ENCODE data around the gene POLQ. TPM values are rescaled to one million over a fixed set of nuclear protein-coding genes. Genes with fewer than 3 reads are reported as not detected.
A peak's percentile ranks its signal among the peaks of the same experiment; 100 is the strongest.

POLQ gene
- total RNA-seq, 1 experiment from 2014 or later: 20.3 TPM

DNA sequence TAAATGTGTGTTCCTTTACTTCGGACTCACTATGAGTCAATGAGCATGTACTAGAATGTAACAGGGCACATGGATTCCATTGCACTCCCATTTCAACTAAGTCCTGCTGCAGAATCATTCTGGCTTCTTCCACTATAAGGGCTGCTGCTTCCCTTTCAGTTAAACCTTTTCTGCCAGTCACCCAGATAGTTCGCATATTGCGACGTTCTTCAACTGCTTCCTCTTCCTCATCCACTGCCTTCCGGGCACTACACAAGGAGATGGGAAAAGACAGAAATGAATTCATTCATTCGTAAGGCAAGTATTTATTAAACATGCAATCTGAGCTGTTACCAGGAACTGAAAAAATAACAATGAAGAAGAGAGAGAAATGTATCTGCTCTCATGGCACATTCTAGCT is 55.6 kb downstream of the POLQ start:
- Histone ChIP-seq H3K4me3 (ENCODE audit: low read depth, low read length, poor library complexity, severe bottlenecking) (no peak overlapping the region), H3K9me3 (ENCODE audit: low read depth, low read length, poor library complexity, severe bottlenecking) (no peaks in the 10 kb centered on the region), H3K4me1 (ENCODE audit: insufficient read depth, low read length, poor library complexity, severe bottlenecking) (no peaks in the 10 kb centered on the region), H3K27me3 (replicated peaks; ENCODE audit: insufficient read depth, low read depth, low read length, poor library complexity) (no peaks in the 10 kb centered on the region), H3K27ac (ENCODE audit: low read depth, low read length, poor library complexity, severe bottlenecking) (no peak overlapping the region), H3K36me3 (ENCODE audit: insufficient read depth, low read length, poor library complexity, severe bottlenecking) (peaks cover 24% of the 10 kb centered on the region)
- DNase-seq (ENCODE audit: low spot score): no peak
- ChIA-PET POLR2A (ENCODE audit: low non-redundant PET) (no interaction called here), CTCF (no interaction called here)
- no TSS peak for BruUV-seq (replicated peaks)
- intact Hi-C loops (cut with micrococcal nuclease; ENCODE audit: unreplicated experiment): no loop called here
- TF ChIP-seq EZH2 (IDR thresholded peaks at IDR 0.05; ENCODE audit: borderline replicate concordance, low read depth, low read length, poor library complexity, severe bottlenecking): no peak
- TF ChIP-seq, protein P1, sequence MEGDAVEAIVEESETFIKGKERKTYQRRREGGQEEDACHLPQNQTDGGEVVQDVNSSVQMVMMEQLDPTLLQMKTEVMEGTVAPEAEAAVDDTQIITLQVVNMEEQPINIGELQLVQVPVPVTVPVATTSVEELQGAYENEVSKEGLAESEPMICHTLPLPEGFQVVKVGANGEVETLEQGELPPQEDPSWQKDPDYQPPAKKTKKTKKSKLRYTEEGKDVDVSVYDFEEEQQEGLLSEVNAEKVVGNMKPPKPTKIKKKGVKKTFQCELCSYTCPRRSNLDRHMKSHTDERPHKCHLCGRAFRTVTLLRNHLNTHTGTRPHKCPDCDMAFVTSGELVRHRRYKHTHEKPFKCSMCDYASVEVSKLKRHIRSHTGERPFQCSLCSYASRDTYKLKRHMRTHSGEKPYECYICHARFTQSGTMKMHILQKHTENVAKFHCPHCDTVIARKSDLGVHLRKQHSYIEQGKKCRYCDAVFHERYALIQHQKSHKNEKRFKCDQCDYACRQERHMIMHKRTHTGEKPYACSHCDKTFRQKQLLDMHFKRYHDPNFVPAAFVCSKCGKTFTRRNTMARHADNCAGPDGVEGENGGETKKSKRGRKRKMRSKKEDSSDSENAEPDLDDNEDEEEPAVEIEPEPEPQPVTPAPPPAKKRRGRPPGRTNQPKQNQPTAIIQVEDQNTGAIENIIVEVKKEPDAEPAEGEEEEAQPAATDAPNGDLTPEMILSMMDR (conservative IDR thresholded peaks at IDR 0.05; ENCODE audit: low read depth, low read length): no peak

DNA sequence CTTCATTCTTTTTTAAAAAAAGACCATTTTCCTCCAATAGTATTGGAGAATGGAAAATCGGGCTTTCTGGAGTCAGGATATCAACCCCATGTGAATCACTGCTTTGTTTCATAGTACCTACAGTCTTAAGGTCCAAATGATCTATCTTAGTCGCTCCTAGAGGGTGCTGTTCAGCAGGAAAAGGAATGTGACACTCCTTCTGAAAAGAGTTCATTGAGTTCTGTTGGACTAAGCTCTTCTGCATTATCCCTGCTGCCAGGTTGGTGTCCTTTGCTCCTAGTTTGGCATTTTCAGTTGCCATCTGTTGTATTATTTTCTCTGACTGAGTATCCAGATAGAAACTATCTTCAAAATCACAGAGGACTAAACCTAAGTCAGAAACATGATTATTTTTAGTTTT is 57.2 kb downstream of the POLQ start:
- no peak for DNase-seq (ENCODE audit: low spot score)
- H3K36me3 ChIP-seq (ENCODE audit: insufficient read depth, low read length, poor library complexity, severe bottlenecking): peaks cover 33% of the 10 kb centered on the region
- H3K27me3 ChIP-seq (replicated peaks; ENCODE audit: insufficient read depth, low read depth, low read length, poor library complexity): no peaks in the 10 kb centered on the region
- H3K27ac ChIP-seq (ENCODE audit: low read depth, low read length, poor library complexity, severe bottlenecking): no peak overlapping the region
- ChIA-PET CTCF (no interaction called here), POLR2A (ENCODE audit: low non-redundant PET) (no interaction called here)
- no peaks in the 10 kb centered on the region for H3K4me1 ChIP-seq (ENCODE audit: insufficient read depth, low read length, poor library complexity, severe bottlenecking)
- no peak overlapping the region for H3K4me3 ChIP-seq (ENCODE audit: low read depth, low read length, poor library complexity, severe bottlenecking)
- intact Hi-C loops (cut with micrococcal nuclease; ENCODE audit: unreplicated experiment): no loop called here
- TSS peak; percentile 13 for BruUV-seq (replicated peaks)
- no peak for TF ChIP-seq EZH2 (IDR thresholded peaks at IDR 0.05; ENCODE audit: borderline replicate concordance, low read depth, low read length, poor library complexity, severe bottlenecking)
- TF ChIP-seq, protein P1 (conservative IDR thresholded peaks at IDR 0.05; ENCODE audit: low read depth, low read length): 0 out of 2 replicates have a peak, but pooled peaks have one; percentile 27
- H3K9me3 ChIP-seq (ENCODE audit: low read depth, low read length, poor library complexity, severe bottlenecking): no peaks in the 10 kb centered on the region

DNA sequence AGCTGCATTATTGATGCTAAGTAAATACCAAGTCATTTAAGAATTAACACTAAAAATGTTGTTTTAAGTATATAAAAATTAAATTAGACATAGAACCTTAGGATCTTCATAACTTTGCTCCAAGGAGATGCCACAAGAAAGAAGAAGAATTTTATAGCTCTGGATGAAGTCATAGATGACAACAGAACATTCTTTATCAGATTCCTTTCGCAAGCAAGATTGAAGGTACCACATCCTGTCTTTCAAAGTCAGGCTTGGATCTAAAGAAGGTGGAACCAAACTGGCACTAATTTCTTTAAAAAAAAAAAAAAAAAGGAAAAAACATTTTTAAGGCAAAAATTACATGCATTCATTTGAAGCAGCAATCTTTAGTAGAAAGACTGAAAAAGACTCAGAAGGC is 62.5 kb downstream of the POLQ start:
- Histone ChIP-seq H3K4me1 (ENCODE audit: insufficient read depth, low read length, poor library complexity, severe bottlenecking) (peaks cover 11% of the 10 kb centered on the region), H3K27me3 (replicated peaks; ENCODE audit: insufficient read depth, low read depth, low read length, poor library complexity) (no peaks in the 10 kb centered on the region), H3K9me3 (ENCODE audit: low read depth, low read length, poor library complexity, severe bottlenecking) (no peaks in the 10 kb centered on the region), H3K36me3 (ENCODE audit: insufficient read depth, low read length, poor library complexity, severe bottlenecking) (peaks cover 15% of the 10 kb centered on the region), H3K4me3 (ENCODE audit: low read depth, low read length, poor library complexity, severe bottlenecking) (no peak overlapping the region), H3K27ac (ENCODE audit: low read depth, low read length, poor library complexity, severe bottlenecking) (no peak overlapping the region)
- intact Hi-C loops (cut with micrococcal nuclease; ENCODE audit: unreplicated experiment): no loop called here
- peak; percentile 6 for DNase-seq (ENCODE audit: low spot score)
- ChIA-PET CTCF (no interaction called here), POLR2A (ENCODE audit: low non-redundant PET) (no interaction called here)
- BruUV-seq (replicated peaks): no TSS peak
- TF ChIP-seq, protein P1 (conservative IDR thresholded peaks at IDR 0.05; ENCODE audit: low read depth, low read length): no peak
